ENCODE results near the gene HEXA.

The HEXA gene

DNA sequence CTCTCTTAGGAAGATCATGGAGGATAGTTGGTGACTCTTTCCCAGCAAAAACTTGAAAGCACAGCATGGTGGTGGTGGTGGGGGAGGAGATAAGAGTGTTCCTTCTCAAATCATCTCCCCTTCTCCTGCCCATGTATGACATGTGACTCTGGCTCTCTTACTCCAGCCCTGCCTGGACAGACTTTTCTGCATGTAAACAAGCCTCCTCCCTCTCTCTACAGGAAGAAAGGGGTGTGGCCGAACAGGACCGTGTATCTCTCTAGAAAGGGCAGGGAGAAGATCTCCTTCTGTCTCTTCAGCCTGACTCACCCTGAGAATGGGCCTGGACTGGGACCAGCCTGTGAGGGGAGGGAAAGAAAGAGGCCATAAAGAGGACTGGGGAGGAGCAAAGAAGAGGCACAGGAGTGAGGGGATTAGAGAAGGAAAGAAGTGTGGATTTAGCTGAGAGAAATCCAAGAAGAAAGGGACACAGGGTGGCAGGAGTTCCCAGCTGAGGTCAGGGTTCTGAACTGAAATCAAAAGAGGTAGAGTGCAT lies 57.3 kb downstream of the HEXA start:
- peaks cover 0 to 4% (median 0%) of the 10 kb centered on the region in 5 experiments for H3K27me3 ChIP-seq (replicated peaks in 2 of 5; ENCODE audit: control insufficient read depth in 4 of 5, insufficient read depth in 5 of 5, low read length in 4 of 5)
- peaks cover 4 to 12% (median 10%) of the 10 kb centered on the region in 4 experiments for H3K4me1 ChIP-seq (ENCODE audit: control extremely low read depth in 1 of 4, control insufficient read depth in 4 of 4, insufficient read depth in 4 of 4, low read length in 3 of 4)
- peaks cover 0 to under 1% (median 0%) of the 10 kb centered on the region in 4 experiments for H3K36me3 ChIP-seq (ENCODE audit: control insufficient read depth in 4 of 4, insufficient read depth in 4 of 4, low read length in 3 of 4)
- POLR2A ChIA-PET, result no interaction called here
- CTCF ChIA-PET, result no interaction called here
- no peak overlapping the region for H3K4me3 ChIP-seq (ENCODE audit: control insufficient read depth in 1 of 7, extremely low read depth in 1 of 7, insufficient read depth in 4 of 7, low read depth in 2 of 7, low read length in 6 of 7)
- peaks cover 0 to under 1% (median 0%) of the 10 kb centered on the region in 5 experiments for H3K9me3 ChIP-seq (ENCODE audit: control extremely low read depth in 1 of 5, control insufficient read depth in 4 of 5, insufficient read depth in 2 of 5, low read depth in 1 of 5, low read length in 4 of 5)
- no peak for DNase-seq
- no CpG with 5 or more reads among the region's 2 CpGs for WGBS (ENCODE audit: insufficient coverage)
- H3K27ac ChIP-seq (ENCODE audit: insufficient read depth in 1 of 2, low read depth in 1 of 2, low read length in 2 of 2, poor library complexity in 1 of 2, severe bottlenecking in 2 of 2), result no peak overlapping the region

DNA sequence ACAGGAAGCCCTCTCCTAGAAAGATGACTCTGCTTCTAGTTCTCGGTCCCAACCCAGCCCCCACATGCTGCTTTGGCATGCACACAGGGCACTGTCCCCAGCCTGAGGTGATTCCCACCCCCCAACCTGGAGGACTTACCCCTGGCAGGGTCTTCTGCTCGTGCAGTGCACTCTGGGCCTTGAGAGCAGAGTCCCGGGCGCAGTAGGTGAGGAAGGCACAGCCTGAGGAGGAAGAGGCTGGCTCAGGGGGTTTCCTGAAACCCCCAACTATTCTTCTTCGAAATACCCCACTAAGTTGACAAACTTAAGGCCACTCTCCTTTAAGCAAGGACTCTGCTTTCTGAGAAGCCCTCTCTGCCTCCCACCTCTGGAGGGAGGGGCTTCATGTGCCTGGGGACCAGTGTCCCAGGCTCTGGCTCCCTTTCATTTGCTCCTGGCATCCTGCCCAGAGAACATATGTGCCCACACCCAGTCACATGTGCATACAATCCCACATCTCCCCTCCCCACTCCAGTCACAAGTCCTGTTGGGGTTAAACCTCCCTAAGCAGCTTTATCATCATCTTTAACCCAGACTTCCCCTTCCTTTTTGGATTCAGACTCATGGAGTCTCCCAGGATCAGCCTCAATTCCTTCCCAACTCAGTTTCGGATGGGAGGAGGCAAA lies 60.0 kb downstream of the HEXA start:
- Histone ChIP-seq H3K27me3 (replicated peaks in 2 of 5; ENCODE audit: control insufficient read depth in 4 of 5, insufficient read depth in 5 of 5, low read length in 4 of 5) (peaks cover 0 to 4% (median 0%) of the 10 kb centered on the region in 5 experiments), H3K27ac (ENCODE audit: insufficient read depth in 1 of 2, low read depth in 1 of 2, low read length in 2 of 2, poor library complexity in 1 of 2, severe bottlenecking in 2 of 2) (no peak overlapping the region), H3K36me3 (ENCODE audit: control insufficient read depth in 4 of 4, insufficient read depth in 4 of 4, low read length in 3 of 4) (no peaks in the 10 kb centered on the region), H3K4me1 (ENCODE audit: control extremely low read depth in 1 of 4, control insufficient read depth in 4 of 4, insufficient read depth in 4 of 4, low read length in 3 of 4) (peaks cover 3 to 10% (median 8%) of the 10 kb centered on the region in 4 experiments), H3K4me3 (ENCODE audit: control insufficient read depth in 1 of 7, extremely low read depth in 1 of 7, insufficient read depth in 4 of 7, low read depth in 2 of 7, low read length in 6 of 7) (no peak overlapping the region), H3K9me3 (ENCODE audit: control extremely low read depth in 1 of 5, control insufficient read depth in 4 of 5, insufficient read depth in 2 of 5, low read depth in 1 of 5, low read length in 4 of 5) (no peaks in the 10 kb centered on the region)
- CTCF ChIA-PET, result no interaction called here
- 100% methylated on average over 1 of the region's 6 CpGs for WGBS (ENCODE audit: insufficient coverage)
- peak in 2 of 3 donors; percentile 12 to 46 for DNase-seq
- POLR2A ChIA-PET, result no interaction called here

DNA sequence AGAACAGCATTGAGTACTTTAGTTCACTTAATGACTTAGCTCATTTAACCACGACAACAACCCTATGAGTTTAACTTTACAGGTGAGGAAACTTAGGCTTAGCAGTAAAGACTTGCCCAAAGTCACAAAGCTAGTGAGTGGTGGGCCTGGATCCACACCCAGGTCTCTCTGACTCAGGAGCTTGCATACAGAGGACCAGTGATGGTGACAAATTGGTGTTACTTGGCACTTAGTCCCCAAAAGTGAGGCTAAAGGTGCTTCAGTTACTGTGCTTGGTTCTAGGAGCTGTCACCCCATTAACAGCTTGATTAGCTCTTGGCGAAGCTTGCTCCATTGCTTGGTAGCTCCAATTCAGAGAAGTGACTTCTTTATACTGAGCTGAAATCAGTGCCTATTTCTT lies 61.9 kb downstream of the HEXA start:
- Histone ChIP-seq H3K9me3 (ENCODE audit: control extremely low read depth in 1 of 5, control insufficient read depth in 4 of 5, insufficient read depth in 2 of 5, low read depth in 1 of 5, low read length in 4 of 5) (no peaks in the 10 kb centered on the region), H3K27me3 (replicated peaks in 2 of 5; ENCODE audit: control insufficient read depth in 4 of 5, insufficient read depth in 5 of 5, low read length in 4 of 5) (peaks cover 0 to 4% (median 0%) of the 10 kb centered on the region in 5 experiments), H3K4me1 (ENCODE audit: control extremely low read depth in 1 of 4, control insufficient read depth in 4 of 4, insufficient read depth in 4 of 4, low read length in 3 of 4) (no peaks in the 10 kb centered on the region), H3K4me3 (ENCODE audit: control insufficient read depth in 1 of 7, extremely low read depth in 1 of 7, insufficient read depth in 4 of 7, low read depth in 2 of 7, low read length in 6 of 7) (no peak overlapping the region), H3K27ac (ENCODE audit: insufficient read depth in 1 of 2, low read depth in 1 of 2, low read length in 2 of 2, poor library complexity in 1 of 2, severe bottlenecking in 2 of 2) (no peak overlapping the region), H3K36me3 (ENCODE audit: control insufficient read depth in 4 of 4, insufficient read depth in 4 of 4, low read length in 3 of 4) (no peaks in the 10 kb centered on the region)
- ChIA-PET CTCF (interaction anchor here (0.7 to 2.5 kb wide), 5 partner anchors 25 to 286 kb away, joined by 3 to 13 read pairs (median 4); no protein-coding TSS in a partner anchor), POLR2A (no interaction called here)
- 100% methylated on average over 1 of the region's 2 CpGs for WGBS (ENCODE audit: insufficient coverage)
- DNase-seq, result no peak

DNA sequence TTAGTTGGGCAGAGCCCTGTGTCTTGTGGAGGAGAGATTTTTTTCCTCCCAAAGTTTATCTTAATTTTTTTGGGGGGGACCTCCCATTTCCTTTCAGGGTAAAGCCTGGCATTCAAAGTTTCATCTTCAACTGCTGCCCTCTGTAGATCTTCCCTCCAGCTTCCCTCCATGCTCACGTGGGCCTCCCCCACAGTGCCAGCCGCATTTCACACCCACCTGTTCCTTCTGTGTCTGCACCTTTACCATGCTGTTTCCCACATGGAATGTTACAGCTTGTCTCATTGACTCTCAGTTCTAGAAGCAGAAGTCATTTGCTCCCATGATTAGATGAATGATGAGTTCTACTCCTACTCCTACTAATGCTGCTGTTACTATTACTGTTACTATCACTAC lies 62.4 kb downstream of the HEXA start:
- CTCF ChIA-PET, result interaction anchor here (1.2 to 2.5 kb wide), 7 partner anchors 9 to 220 kb away, joined by 4 to 13 read pairs (median 4); no protein-coding TSS in a partner anchor
- Histone ChIP-seq H3K9me3 (ENCODE audit: control extremely low read depth in 1 of 5, control insufficient read depth in 4 of 5, insufficient read depth in 2 of 5, low read depth in 1 of 5, low read length in 4 of 5) (no peaks in the 10 kb centered on the region), H3K27me3 (replicated peaks in 2 of 5; ENCODE audit: control insufficient read depth in 4 of 5, insufficient read depth in 5 of 5, low read length in 4 of 5) (peaks cover 0 to 4% (median 0%) of the 10 kb centered on the region in 5 experiments), H3K27ac (ENCODE audit: insufficient read depth in 1 of 2, low read depth in 1 of 2, low read length in 2 of 2, poor library complexity in 1 of 2, severe bottlenecking in 2 of 2) (no peak overlapping the region), H3K4me3 (ENCODE audit: control insufficient read depth in 1 of 7, extremely low read depth in 1 of 7, insufficient read depth in 4 of 7, low read depth in 2 of 7, low read length in 6 of 7) (no peak overlapping the region), H3K4me1 (ENCODE audit: control extremely low read depth in 1 of 4, control insufficient read depth in 4 of 4, insufficient read depth in 4 of 4, low read length in 3 of 4) (no peaks in the 10 kb centered on the region), H3K36me3 (ENCODE audit: control insufficient read depth in 4 of 4, insufficient read depth in 4 of 4, low read length in 3 of 4) (no peaks in the 10 kb centered on the region)
- POLR2A ChIA-PET, result no interaction called here
- no peak for DNase-seq
- WGBS (ENCODE audit: insufficient coverage), result 91% methylated on average over 2 of the region's 2 CpGs

DNA sequence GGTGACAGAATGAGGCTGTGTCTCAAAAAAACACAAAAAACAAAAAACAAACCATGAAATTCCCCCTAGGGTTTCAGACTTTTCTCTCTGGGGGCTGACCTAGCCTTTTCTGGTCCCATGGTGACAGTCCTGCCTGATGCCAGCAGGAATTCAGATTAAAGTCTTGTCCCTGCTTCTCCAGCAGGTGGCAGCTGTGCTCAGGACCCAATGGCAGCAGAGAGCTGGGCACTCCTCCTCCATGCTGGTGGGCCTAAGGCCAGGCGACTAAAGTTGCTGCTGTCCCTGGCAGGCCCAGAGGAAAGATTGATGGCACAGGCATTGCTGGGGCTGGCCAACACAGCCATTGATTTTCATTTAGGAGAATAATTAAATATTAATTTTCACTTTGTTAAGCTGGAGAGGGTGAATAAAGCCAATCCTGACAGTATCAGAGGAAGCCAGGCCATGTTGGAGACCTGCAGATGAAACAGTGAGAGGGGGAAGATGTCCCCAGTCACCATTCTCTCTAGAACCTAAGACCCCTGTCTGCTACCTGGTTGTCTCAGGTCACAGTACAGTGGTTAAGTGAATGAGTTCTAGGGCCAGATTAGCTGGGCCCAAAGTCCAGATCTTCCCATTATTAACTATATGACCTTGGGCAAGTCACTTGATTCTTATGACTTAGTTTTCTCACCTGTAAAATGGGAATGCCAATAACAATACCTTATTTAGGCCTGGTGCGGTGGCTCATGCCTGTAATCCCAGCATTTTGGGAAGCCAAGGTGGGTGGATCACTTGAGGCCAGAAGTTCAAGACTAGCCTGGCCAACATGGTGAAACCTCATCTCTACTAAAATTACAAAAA lies 63.0 kb downstream of the HEXA start:
- peak; percentile 64 to 81 (median 79) for DNase-seq
- Histone ChIP-seq H3K4me1 (ENCODE audit: control extremely low read depth in 1 of 4, control insufficient read depth in 4 of 4, insufficient read depth in 4 of 4, low read length in 3 of 4) (no peaks in the 10 kb centered on the region), H3K27ac (ENCODE audit: insufficient read depth in 1 of 2, low read depth in 1 of 2, low read length in 2 of 2, poor library complexity in 1 of 2, severe bottlenecking in 2 of 2) (no peak overlapping the region), H3K9me3 (ENCODE audit: control extremely low read depth in 1 of 5, control insufficient read depth in 4 of 5, insufficient read depth in 2 of 5, low read depth in 1 of 5, low read length in 4 of 5) (no peaks in the 10 kb centered on the region), H3K4me3 (ENCODE audit: control insufficient read depth in 1 of 7, extremely low read depth in 1 of 7, insufficient read depth in 4 of 7, low read depth in 2 of 7, low read length in 6 of 7) (no peak overlapping the region), H3K27me3 (replicated peaks in 2 of 5; ENCODE audit: control insufficient read depth in 4 of 5, insufficient read depth in 5 of 5, low read length in 4 of 5) (no peaks in the 10 kb centered on the region), H3K36me3 (ENCODE audit: control insufficient read depth in 4 of 4, insufficient read depth in 4 of 4, low read length in 3 of 4) (peaks cover 0 to 1% (median 0%) of the 10 kb centered on the region in 4 experiments)
- 75% methylated on average over 2 of the region's 2 CpGs for WGBS (ENCODE audit: insufficient coverage)
- ChIA-PET POLR2A (no interaction called here), CTCF (interaction anchor here (0.6 to 2.5 kb wide), 10 partner anchors 8 to 221 kb away, joined by 3 to 13 read pairs (median 4); no protein-coding TSS in a partner anchor)

DNA sequence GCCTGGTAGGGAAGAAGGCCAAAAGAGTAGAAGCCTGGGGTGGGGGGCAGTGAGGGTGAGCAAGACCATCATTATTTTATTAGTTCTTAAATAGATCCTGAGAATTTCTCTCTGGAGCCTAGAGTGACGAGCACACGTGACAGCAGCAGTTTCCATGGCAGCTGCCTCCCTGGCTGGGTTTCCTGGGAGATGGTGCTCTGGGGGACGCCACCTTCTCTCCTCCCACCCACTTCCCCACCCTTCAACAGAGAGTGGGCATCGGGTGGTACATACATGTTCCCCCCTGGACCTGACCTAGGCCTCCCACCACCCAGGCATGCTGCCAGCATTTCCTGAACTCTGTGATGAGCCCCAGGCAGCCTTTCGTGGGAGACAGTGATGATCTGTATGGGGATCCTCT lies 68.8 kb downstream of the HEXA start:
- no peaks in the 10 kb centered on the region for H3K9me3 ChIP-seq (ENCODE audit: control extremely low read depth in 1 of 5, control insufficient read depth in 4 of 5, insufficient read depth in 2 of 5, low read depth in 1 of 5, low read length in 4 of 5)
- H3K36me3 ChIP-seq (ENCODE audit: control insufficient read depth in 4 of 4, insufficient read depth in 4 of 4, low read length in 3 of 4), result peaks cover 0 to 2% (median 0%) of the 10 kb centered on the region in 4 experiments
- no peak overlapping the region for H3K27ac ChIP-seq (ENCODE audit: insufficient read depth in 1 of 2, low read depth in 1 of 2, low read length in 2 of 2, poor library complexity in 1 of 2, severe bottlenecking in 2 of 2)
- no peak for DNase-seq
- POLR2A ChIA-PET, result no interaction called here
- no peak overlapping the region for H3K4me3 ChIP-seq (ENCODE audit: control insufficient read depth in 1 of 7, extremely low read depth in 1 of 7, insufficient read depth in 4 of 7, low read depth in 2 of 7, low read length in 6 of 7)
- 85% methylated on average over 4 of the region's 5 CpGs for WGBS (ENCODE audit: insufficient coverage)
- H3K4me1 ChIP-seq (ENCODE audit: control extremely low read depth in 1 of 4, control insufficient read depth in 4 of 4, insufficient read depth in 4 of 4, low read length in 3 of 4), result peaks cover 0 to 5% (median 5%) of the 10 kb centered on the region in 4 experiments
- no peaks in the 10 kb centered on the region for H3K27me3 ChIP-seq (replicated peaks in 2 of 5; ENCODE audit: control insufficient read depth in 4 of 5, insufficient read depth in 5 of 5, low read length in 4 of 5)
- CTCF ChIA-PET, result no interaction called here
